HG03095 (cell line): ENCODE results near the gene CKS2.

Source experiments
- ATAC-seq: cut with Tn5 transposase; IDR thresholded peaks from one replicate; pipeline ENCODE4 v1.9.1; 2021; ENCODE audit warnings: moderate library complexity; ENCODE audit not compliant: unreplicated experiment

The CKS2 gene

DNA sequence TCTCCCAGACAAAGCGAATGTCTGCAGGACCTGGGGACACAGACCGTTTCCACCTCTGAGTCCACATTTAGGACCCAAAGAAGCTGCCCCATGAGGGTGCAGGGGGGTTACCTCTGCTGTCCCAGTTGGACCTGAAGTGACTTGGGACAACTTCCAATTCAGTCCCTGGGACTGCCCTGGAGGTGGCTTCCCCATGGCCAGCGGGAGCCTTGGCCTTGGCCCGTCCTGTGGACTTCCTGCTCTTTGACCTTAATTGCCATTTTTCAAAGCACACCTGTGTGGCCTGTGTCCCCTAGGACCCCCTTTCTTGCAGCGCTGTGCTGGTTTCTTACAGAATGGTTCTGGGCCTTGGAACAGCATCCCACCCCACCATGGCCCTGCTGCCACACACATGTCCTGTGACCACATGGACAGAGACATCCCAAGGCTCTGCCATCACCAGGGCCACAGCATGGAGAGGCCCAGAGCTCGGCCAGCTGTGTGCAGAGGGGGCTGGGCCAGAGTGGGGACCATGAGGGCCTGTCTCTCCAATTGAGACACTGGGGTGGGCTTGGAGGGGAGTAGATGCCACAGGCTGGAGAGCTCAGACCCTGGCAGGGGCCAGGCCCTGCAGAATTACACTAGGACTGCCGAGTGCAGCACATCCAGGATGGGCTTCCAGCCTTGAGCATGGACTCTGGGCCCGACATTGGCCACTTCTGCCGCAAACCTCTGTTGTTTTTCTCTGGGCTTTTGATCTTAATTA is 53.1 kb downstream of the CKS2 start:
- no peak for ATAC-seq

DNA sequence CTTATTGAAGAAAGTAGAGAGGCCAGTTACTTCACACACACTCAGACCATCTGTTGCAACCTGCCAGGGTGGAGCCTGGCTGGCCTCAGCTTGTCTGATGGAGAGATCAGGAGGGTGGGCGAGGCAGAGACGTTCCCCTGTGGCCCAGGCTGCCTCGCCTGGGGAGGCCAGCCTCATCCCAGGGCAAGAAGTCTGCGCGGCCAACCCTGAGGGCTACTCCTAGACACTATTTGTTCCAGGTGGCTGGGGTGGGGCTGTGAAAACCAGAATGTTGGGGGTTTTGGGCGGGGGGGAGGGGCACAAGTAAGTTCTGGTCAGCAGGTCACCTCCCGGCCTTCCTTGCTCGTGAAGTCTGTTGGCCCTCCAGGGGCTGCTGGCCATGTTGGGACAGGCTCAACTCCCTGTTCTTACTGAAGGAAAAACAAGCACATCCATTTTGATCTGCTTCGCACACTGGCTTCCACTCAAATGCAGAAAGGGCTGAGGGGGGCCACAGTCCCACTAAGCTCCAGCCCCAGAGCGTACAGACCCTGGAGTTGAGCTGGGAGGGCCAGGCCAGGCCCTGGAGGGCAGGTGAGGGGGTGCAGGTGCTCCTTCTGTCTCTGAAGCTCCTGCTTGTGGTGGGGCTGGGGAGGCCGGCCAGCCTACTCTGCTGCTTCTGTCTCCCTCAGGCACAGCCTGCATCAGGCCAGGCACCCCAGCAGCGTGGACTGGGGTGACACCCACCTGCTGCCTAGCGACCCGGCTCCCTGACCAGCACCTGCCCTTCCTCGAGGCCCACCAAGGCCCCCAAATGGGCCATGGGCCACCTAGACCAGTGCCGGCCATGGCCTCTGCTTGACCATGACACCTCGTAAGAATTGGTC is 53.9 kb downstream of the CKS2 start:
- ATAC-seq, result no peak

DNA sequence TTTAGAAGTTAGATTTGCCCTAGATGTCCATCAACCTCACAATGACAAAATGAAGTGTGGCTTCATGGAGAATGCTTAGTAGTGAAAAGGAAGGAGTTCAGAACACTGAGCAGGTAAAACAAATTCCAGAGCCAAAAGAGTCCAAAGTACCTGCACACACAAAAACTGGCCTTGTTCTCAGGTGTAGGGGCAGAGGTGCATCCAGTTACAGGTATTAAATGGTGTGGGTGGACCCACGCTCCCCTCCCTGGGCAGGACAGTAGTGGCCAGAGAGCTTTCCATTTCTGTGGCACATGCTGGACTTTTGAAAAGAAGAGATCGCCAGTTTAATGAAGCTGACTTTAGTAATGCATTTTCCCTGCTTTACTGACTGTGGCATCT is 54.5 kb downstream of the CKS2 start:
- no peak for ATAC-seq
